Activated CD4-positive, alpha-beta T cell treated with anti-CD3 and anti-CD28 coated beads for 48 hours (primary cell): ENCODE data around the gene PEX14.
A peak's percentile ranks its signal among the peaks of the same experiment; 100 is the strongest.
"Not testable (repeated sequence)": the region's sequence is repeated elsewhere in the genome, so short reads cannot be mapped to it uniquely, and the experiment has no call there.

ENCODE experiments used
- DNase-seq: peaks from one replicate; pipeline ENCODE4 v3.0.0-alpha.2; 2020

Gene PEX14

GRCh38 chr1:10474613-10475507 is at the start of gene PEX14:
PEX14 (plus strand) TSS chr1:10474950; CDS start chr1:10474967, 17 bp downstream.
- DNase-seq, result peak; percentile 93

- not testable (repeated sequence) for DNase-seq
These were observed 48.8 kb upstream of the PEX14 start for GRCh38 chr1:10425826-10426534.

GRCh38 chr1:10426535-10426848 is 48.3 kb upstream of the PEX14 start:
- not testable (repeated sequence) for DNase-seq

- no peak for DNase-seq
These were observed 45.8 kb upstream of the PEX14 start for GRCh38 chr1:10428984-10429383.

GRCh38 chr1:10429868-10430215 is 44.9 kb upstream of the PEX14 start:
- peak; percentile 45 for DNase-seq

GRCh38 chr1:10430216-10431069 is 44.3 kb upstream of the PEX14 start, which contains the start of gene CENPS:
CENPS (plus strand) TSS chr1:10430433; CDS start chr1:10430518, 85 bp downstream.
- peak; percentile 96 for DNase-seq

GRCh38 chr1:10431070-10431730 is 43.5 kb upstream of the PEX14 start:
- DNase-seq, result peak; percentile 31

GRCh38 chr1:10432910-10433700 is 41.6 kb upstream of the PEX14 start:
- DNase-seq, result no peak

GRCh38 chr1:10433790-10434189 is 41.0 kb upstream of the PEX14 start:
- no peak for DNase-seq

GRCh38 chr1:10434590-10434989 is 40.2 kb upstream of the PEX14 start:
- DNase-seq, result no peak

- DNase-seq, result no peak
These were observed 37.7 kb upstream of the PEX14 start for GRCh38 chr1:10437052-10437451.

- DNase-seq, result no peak
These were observed 36.0 kb upstream of the PEX14 start for GRCh38 chr1:10438677-10439163.

- DNase-seq, result no peak
These were observed 34.4 kb upstream of the PEX14 start for GRCh38 chr1:10440305-10440704.

- no peak for DNase-seq
These were observed 34.0 kb upstream of the PEX14 start for GRCh38 chr1:10440794-10441193.

- DNase-seq, result no peak
These were observed 30.5 kb upstream of the PEX14 start for GRCh38 chr1:10444248-10444647.

GRCh38 chr1:10444795-10445397 is 29.9 kb upstream of the PEX14 start:
- peak; percentile 14 for DNase-seq

GRCh38 chr1:10446790-10447422 is 27.8 kb upstream of the PEX14 start:
- no peak for DNase-seq

- no peak for DNase-seq
These were observed 25.0 kb upstream of the PEX14 start, which contains the start of gene CORT for GRCh38 chr1:10449751-10450150. CORT (plus strand) TSS chr1:10450031; CDS start chr1:10450224, 193 bp downstream.

- no peak for DNase-seq
These were observed 24.5 kb upstream of the PEX14 start for GRCh38 chr1:10450156-10450814.

GRCh38 chr1:10450836-10451235 is 23.9 kb upstream of the PEX14 start:
- DNase-seq, result no peak
